Stimulated activated CD8-positive, alpha-beta memory T cell treated with anti-CD3 and anti-CD28 coated beads, Interleukin-2, amount 100 ng/mL, for 48 hours (primary cell): ENCODE measurements around the gene GSG1L.

Experiments used
- DNase-seq, 2 donors: peaks; one replicate each; pipeline ENCODE4 v3.0.0-alpha.2; 2020; ENCODE audit warnings: low read depth in 2 of 2

The GSG1L gene

GRCh38 chr16:27791404-27791719 lies 272.2 kb downstream of the GSG1L start:
- DNase-seq: no peak

- DNase-seq: no peak
Observed at GRCh38 chr16:27790546-27791403, 272.7 kb downstream of the GSG1L start.

- DNase-seq: no peak
Observed at GRCh38 chr16:27789595-27790241, 273.8 kb downstream of the GSG1L start.

GRCh38 chr16:27789150-27789549 lies 274.4 kb downstream of the GSG1L start:
- DNase-seq: no peak

GRCh38 chr16:27787665-27788064 lies 275.8 kb downstream of the GSG1L start:
- no peak for DNase-seq

GRCh38 chr16:27786923-27787625 lies 276.4 kb downstream of the GSG1L start:
- DNase-seq: no peak

GRCh38 chr16:27786221-27786922 lies 277.1 kb downstream of the GSG1L start:
- DNase-seq: no peak

GRCh38 chr16:27785307-27785678 lies 278.2 kb downstream of the GSG1L start:
- DNase-seq: no peak

- no peak for DNase-seq
Observed at GRCh38 chr16:27784351-27785306, 278.9 kb downstream of the GSG1L start.

GRCh38 chr16:27781981-27782880 lies 281.3 kb downstream of the GSG1L start:
- no peak for DNase-seq

- no peak for DNase-seq
Observed at GRCh38 chr16:27781195-27781524, 282.4 kb downstream of the GSG1L start.

GRCh38 chr16:27780468-27781194 lies 282.9 kb downstream of the GSG1L start:
- DNase-seq: no peak

- no peak for DNase-seq
Observed at GRCh38 chr16:27779641-27780164, 283.8 kb downstream of the GSG1L start.

- no peak for DNase-seq
Observed at GRCh38 chr16:27778926-27779570, 284.5 kb downstream of the GSG1L start.

GRCh38 chr16:27778171-27778925 lies 285.2 kb downstream of the GSG1L start:
- DNase-seq: no peak

- no peak for DNase-seq
Observed at GRCh38 chr16:27777527-27777926, 286.0 kb downstream of the GSG1L start.

GRCh38 chr16:27776556-27777225 lies 286.8 kb downstream of the GSG1L start:
- DNase-seq: no peak
